CD4-positive, alpha-beta T cell treated with Interleukin-10 for 1 hour (primary cell): ENCODE data around the gene CRAMP1.

Source experiments
- DNase-seq: peaks from one replicate; pipeline ENCODE4 v3.0.0-alpha.2; 2020

CRAMP1 gene

DNA sequence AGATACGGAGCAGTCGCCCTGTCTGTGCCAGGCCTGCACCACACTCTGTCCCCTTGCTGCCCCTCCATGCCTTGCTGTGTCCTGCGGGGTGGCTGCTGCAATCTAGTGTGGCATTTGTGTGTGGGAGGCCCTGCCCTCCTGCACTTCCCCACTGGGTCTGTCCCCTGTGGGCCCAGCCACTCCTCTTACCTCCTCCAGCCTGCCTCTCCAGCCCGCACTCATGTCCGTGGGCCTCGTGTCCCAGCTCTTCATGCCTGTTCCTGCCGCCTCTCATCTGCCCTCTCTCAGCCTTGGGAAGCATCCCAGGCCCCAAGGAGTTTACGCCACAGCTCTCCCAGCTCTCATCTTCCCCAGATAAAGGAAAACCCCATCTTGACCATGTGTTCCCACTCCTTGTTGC, 26.6 kb downstream of the CRAMP1 start:
- no peak for DNase-seq

DNA sequence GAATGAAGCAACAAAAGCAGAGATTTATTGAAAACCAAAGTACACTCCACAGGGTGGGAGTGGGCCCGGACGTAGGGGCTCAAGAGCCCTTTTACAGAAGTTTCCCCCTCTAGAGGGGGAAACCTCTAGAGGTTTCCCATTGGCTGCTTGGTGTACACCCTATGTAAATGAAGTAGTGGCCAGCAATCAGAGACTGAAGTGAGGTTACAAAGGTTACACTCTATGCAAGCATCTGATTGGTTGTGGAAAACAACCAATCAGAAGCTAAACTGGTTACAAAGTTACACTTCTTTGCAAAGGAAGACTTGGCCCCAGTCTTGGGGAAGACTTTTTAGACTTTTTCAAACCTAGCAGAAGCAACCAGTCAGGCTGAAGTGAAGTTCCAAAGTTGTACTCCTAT, 27.1 kb downstream of the CRAMP1 start:
- no peak for DNase-seq

DNA sequence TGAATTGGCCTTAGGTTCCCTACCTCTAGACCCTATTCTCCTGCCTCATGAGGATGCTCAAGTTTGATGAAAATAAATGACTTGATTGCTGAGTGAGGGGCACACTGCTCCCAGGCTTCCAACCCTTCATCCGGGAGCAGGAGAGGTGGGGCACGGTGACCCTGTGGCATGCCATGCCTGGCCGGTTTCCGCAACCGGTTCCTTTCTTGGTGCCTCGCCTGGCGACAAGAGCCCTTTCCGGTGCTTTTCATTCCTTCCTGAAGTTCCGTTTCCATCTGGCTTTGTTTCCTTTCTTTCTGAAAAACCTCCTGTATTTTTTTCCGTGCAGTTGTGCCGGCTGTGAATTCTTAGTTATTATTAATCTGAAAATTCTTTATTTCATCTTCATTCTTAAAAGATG, 27.7 kb downstream of the CRAMP1 start:
- DNase-seq, result no peak

DNA sequence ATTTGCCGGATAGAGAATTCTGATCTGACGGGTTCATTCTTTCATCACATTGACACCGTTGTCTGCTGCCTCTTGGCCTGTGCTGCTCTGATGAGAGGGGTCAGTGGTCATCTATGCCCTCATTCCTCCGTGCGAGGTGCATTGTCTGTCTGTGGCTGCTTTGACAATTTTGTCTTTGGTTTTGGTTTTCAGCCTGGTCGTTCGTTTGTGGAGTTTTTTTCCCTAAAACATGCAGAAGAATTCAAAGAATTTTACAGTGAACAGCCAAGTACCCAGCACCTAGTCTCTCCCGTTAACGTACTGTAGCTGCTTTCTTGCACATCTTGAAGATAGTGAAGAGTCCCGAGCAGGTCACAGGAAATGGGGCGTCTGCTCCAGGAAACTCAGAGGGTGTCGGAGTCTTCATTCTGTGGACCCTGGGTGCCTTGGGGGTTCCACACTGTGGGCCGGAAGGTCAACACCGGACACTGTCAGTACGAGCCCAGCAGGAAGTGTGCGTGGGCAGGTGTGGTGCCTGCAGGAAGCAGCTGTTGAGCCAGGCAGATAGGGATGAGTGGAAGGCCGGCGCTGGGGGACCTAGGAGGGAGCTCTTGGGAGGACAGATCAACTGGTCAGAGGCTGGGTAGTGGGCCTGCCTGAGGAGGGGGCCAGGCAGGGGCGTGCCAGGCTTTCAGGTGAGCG, 28.2 kb downstream of the CRAMP1 start:
- DNase-seq, result no peak

DNA sequence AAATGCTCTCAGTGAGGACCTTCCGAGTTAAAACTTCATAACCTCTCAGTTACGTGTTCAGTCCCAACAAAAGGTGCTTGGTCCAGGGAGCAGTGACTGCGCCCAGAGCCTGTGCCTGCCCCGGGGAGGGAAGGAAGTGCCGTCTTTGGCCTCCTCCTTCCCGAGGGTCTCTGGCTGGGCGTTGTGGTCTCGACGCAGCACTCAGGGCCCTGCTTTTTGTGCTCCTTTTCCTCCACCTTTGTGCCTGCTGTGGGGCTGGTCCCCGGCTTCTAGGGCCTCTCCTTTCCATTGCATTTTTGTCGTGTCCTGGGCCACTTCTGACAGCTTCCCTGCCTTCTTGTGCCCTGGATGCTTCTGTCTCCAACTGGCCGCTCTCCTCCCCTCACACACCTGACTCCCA, 29.1 kb downstream of the CRAMP1 start:
- no peak for DNase-seq

DNA sequence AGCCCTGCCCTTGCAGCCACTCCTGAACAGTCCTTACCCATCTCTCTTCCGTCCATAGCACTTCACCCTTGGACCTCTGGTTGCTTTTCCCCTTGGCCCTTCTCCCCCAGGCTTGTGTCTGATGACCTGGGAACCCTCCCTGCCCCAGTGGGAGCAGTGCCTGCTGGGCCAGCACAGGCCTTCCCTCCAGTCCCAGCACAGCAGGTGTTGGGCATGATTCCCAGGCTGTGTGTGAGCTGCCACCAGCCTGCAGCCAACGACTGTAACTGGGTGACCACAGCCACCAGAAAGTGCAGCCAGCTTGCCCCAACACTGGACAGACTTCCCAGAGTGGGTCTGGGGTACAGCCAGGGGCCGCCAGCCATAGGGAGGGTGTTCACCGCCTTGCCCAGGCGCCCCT, 30.0 kb downstream of the CRAMP1 start:
- DNase-seq, result no peak

DNA sequence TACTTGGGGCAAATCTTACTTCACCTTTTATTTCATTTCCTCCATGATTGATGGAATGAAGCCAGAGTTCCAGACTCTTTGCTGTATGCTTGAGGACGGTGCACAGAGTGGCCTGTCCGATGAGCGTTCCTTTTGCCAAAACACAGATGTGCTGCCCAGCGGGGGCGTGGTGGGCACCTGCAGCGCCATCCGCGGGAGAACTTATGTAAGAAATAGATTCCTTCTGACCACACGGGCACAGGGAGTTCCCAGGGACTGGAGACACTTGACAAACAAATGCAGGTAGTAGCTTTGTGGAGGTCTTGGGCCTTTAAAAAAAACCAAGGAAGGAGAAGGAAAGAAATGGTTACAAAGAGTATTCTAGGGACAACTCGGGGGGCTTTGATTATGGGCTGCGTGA, 30.6 kb downstream of the CRAMP1 start:
- DNase-seq, result no peak

DNA sequence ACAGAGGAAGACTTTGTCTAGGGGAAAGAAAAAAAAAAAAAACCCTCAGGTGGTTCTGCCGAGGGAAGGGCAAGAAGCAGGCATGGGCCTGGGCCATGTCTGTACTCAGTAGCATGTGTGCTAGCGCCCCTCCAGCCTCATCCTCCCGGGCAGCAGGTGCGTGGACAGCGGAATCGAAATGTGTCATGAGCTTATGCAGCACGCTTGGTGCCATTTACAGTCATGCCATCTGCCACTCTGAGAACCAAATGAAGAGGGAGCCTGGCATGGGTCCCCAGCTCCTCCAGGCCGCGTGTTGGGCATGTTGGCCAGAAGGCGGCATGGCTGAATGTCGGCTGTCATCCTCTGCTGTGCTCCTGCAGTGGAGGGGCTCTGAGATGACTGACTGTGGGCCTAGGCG, 31.4 kb downstream of the CRAMP1 start:
- no peak for DNase-seq

DNA sequence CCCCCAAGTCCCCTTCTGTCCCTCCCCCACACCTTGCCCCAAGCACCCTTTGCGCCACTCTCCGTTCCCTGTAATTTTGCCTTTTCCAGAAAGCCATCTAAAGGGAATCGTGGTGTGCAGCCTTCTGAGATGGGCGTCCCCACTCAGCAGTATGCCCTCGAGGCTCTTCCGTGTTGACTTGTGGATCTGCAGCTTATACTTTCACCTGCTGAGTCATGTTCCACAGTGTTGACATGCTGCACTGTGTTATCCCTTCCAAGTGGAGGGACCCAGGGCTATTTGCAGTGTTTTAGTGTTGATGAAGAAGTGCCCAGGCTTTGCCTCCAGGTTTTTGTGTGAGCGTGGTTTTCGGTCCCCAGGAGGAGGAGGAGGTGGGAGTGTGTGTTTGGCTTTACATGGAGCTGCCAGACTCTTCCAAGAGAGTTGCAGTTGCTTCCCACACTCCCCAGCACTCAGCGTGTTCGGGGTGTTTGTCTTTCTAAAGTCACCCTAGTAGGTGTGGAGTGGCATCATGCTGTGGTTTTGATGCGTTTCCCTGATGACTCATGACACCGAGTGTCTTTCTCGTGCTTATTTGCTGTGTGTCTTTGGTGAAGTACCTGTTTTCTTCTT, 33.9 kb downstream of the CRAMP1 start:
- peak; percentile 23 for DNase-seq

DNA sequence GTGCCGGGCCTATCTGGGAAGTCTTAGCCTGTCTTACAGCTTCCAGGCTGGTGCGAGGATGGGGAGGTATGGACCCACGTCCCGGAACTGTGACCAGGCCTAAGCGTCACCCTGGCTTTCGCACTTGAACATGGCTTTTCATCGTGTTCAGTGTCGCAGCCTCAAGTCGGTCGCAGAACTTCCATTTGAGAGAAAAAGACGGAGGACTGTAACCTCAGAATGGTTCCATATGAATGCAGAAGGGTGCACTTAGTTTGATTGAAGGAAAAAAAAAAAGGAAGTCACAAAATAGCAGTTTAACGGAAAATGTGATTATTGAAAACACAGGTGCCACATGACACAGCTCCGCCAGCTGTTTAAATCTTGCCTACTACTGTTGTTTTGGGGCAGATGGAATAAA, 35.7 kb downstream of the CRAMP1 start:
- no peak for DNase-seq

DNA sequence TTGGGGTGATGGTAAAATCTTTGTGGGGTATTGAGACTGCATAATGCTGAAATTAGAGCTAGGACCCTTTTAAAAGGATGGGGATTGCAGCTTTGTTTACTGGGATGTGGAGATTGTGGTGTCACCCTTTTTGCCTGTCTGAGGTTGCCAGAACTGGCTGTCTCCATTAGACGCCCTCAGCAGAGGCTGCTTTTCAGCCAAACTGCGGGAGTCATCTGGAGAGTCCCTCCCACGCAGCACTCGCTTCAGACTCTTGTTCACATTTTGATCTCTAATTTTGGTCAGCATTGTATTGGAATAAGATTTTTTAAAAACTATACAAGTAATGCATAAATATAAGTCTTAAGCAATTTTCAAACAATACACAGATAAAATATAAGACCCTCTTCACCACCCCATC, 38.0 kb downstream of the CRAMP1 start:
- no peak for DNase-seq

DNA sequence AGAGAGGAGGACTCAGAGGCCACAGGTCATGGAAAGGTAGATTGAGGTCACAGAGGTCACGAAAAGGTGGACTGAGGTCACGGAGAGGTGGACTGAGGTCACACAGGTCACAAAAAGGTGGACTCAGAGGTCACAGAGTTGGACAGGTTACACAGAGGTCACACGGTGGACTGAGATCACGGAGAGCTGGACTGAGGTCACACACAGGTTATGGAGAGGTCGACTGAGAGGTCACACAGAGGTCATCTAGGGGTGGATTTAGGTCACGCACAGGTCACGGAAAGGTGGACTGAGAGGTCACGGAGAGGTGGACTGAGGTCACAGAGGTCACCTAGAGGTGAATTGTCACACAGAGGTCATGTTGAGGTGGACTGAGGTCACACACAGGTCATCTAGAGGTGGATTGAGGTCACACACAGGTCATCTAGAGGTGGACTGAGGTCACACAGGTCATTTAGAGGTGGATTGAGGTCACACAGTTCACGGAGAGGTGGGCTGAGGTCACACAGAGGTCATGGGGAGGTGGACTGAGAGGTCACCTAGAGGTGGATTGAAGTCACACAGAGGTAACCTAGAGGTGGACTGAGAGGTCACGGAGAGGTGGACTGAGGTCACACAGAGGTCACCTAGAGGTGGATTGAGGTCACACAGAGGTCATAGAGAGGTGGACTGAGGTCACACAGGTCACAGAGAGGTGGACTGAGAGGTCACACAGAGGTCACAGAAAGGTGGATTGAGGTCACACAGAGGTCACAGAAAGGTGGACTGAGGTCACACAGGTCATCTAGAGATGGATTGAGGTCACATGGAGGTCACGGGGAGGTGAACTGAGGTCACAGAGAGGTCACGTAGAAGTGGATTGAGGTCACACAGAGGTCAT, 39.2 kb downstream of the CRAMP1 start:
- DNase-seq, result no peak

DNA sequence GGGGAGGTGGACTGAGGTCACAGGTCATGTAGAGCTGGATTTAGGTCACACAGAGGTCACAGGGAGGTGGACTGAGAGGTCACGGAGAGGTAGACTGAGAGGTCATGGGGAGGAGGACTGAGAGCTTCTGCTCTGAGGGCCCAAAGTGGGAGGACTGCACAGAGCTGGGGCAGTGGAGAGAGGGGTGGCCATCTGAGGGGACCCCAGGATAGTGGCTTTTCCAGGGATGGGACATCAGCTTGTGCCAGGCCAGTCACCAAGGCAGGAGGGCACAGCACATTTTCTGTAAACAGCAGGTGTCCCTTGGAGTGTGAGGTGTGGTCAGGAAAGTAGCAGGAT, 39.8 kb downstream of the CRAMP1 start:
- DNase-seq, result no peak

DNA sequence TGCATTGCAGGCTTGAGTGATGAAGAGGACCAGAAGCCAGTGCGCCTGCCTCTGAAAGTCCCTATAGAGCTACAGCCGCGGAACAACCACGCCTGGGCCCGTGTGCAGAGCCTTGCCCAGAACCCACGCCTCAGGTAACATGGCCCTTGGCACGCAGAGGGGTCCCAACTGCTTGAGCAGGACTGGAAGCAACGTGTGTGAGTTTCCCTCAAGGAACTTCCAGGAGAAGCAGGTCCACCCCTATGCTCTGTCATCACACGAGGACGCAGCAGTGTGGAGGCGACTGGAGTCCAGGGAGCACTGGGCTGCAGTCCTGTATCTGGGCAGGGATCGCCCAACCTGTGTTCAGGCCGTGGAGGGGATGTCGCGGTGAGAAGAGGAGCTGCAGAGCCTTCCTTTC, 40.9 kb downstream of the CRAMP1 start:
- DNase-seq, result no peak

DNA sequence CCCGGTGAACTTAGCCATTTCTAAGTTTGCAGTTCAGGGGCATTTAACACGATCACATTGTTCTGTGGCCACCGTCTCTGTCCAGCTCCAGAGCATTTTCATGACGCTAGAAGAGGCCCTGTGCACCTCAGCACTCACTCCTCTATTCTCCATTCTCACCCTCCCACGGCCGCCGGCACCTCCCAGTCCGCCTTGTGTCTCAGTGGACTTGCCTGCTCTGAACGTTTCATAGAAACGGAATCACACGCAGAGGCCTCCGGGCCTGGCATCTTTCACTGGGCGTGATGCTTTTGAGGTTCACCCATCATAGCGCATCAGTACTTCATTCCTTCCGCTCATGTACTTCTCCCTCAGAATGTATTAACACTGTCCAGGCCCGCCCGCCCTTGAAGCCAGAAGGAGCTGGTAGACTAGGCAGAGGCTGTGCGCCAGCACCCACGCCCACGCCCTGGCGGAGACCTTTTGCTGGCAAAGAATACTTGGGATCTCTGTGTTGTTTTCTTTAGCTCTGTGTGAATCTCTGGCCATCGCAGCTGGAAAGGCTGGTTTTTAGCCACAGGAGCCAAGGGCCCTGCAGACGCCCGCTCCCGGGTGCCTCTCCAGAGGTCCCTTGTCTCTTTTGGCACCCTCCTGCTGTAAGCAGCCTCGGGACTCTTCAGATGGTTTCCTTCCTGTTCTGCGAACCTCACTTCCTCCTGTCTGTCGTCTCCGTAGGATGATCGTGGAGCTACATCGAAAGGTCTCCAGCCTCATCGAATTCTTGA, 42.5 kb downstream of the CRAMP1 start:
- DNase-seq, result no peak

DNA sequence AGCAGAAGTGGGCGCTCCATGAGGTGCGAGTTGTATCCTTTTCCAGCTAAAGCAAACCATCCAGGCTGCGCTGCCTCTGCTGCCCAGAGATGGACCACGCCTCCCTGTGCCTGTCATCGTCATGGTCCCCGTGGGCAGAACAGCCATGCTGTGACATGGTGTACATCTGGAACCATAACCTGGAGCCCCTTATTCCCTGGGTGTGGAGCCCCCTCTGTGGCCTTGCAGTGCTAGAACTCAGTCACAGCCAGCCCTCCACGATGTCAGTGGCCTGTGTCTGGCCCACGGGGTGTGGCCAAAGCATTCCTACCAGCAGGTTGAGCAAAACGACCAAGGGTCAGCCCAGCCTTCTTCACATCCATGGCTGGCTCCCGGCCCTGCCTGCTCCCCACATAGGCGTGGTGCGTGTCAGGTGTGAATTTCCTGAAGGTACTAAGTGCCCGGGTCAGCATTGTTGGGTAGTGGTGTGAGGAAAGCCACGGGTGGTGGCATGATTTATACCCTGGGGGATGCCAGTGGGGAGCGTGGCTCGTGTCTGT, 43.2 kb downstream of the CRAMP1 start:
- no peak for DNase-seq

DNA sequence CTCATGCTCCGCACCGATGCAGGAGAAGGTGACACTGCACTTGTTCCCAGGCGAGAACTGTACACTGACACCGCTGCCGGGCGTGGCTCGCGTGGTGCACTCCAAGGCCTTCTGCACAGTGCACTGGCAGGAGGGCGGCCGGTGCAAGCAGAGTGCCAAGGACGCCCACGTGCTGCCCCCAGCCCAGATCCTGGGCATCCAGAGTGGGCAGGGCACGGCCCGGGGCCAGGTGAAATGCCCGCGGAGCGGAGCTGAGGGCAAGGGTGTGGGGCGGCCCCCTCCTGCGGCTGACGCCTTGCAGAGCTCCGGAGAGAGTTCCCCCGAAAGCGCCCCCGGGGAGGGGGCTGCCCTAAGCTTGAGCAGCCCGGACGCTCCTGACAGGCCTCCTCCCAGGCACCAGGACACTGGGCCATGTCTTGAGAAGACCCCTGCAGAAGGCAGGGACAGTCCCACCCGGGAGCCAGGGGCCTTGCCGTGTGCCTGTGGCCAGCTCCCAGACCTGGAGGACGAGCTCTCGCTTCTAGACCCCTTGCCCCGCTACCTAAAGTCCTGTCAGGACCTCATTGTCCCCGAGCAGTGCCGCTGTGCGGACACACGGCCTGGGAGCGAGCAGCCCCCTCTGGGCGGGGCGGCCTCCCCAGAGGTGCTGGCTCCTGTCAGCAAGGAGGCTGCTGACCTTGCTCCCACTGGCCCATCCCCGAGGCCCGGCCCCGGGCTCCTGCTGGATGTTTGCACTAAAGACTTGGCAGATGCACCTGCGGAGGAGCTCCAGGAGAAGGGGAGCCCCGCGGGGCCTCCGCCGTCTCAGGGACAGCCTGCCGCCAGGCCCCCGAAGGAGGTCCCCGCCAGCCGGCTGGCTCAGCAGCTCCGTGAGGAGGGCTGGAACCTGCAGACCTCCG, 44.0 kb downstream of the CRAMP1 start:
- no peak for DNase-seq

DNA sequence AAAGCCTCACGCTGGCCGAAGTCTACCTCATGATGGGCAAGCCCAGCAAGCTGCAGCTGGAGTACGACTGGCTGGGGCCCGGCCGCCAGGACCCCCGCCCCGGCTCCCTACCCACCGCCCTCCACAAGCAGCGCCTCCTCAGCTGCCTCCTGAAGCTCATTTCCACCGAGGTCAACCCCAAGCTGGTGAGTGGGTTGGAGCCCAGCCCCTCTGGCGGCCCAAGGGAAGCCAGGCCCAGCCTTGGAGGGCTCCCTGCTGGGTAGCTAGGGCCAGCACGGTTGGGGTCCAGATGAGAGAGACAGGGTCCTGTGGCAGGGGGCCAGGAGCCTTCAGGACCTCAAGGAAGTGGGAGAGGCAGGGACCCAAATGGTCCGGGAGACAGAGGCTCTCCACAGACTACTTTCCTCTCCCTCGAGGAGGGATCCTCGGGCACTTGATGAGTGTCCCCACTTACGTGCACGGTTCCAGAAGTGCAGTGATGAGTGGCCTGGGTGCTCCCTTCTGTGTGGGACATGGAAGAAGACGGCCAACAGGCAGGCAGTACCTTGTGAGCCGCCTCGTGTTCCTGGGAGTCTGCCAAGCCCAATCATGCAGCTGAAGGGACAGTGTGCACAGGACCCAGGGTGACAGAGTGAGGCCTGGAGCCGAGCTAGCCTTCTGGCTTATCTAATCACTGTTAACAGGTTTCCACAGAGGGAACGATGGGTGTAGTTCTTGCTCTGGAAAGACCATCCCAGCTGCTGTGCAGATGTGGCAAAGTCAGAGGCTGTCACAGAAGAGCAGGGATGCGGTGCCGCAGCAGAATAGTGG, 44.9 kb downstream of the CRAMP1 start:
- no peak for DNase-seq

DNA sequence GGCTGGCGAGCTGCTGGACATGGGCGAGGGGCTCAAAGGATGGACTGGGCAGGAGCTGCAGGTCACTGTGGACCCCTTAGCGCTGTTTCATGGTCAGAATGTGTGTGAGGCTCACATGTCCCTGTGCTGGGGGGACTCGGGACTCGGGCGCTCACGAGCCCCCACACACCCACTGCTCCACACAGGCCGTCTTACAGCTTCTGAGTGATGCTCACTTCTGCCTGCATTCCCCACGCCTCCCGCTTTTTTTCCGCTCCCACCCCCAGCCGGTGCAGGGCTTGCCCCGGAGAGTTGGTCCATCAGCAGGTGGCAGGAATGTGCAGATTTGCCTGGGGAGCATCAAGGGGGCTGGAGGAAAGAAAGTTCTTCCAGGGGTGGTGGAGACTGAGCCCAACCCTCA, 45.7 kb downstream of the CRAMP1 start:
- DNase-seq, result no peak

DNA sequence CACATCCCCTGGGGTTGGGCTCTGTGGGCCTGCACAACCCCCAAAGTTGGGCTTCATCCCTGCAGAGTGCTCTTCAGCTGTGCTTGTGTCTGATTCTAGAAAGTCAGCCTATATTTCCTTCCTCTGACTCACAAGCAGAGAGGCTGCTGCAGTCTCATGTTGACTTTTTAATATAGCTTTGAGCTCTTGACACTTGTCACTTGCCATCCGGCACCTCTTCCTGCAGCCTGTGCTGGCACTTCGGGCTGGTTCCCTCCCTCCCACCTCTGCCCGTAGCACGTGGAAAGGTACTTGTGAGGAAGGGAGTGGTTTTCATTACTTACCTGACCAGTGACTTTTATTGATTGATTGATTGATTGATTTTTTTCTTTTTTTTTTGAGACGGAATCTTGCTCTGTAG, 46.9 kb downstream of the CRAMP1 start:
- DNase-seq, result no peak

DNA sequence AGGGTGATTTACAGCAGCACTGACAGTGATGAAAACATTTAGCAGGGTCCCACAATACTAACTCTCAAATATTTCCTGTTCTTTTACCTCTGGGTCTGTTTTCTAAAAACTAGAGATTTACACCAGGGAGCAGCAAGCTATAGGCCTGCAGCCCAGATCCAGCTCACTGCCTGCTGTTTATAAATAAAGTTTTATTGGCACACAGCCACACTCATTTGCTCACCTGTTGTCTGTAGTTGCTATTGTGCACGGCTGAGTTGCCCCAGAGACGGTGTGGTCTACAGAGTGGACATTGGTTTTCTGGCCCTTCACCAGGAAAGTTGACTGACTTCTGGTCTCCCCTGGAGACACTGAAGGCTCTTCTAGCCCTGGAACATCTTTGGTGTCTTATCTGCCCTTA, 49.7 kb downstream of the CRAMP1 start:
- no peak for DNase-seq
